Activated T-cell treated with anti-CD3 and anti-CD28 coated beads, Interleukin-2, amount 50 U/mL, for 48 hours (primary cell): ENCODE results near the gene HEXIM2.
"Not testable (repeated sequence)": the region's sequence is repeated elsewhere in the genome, so short reads cannot be mapped to it uniquely, and the experiment has no call there.

Experiments
- DNase-seq, 2 experiments: peaks; one replicate each; pipeline ENCODE4 v3.0.0-alpha.2; 2020

The HEXIM2 gene

DNA sequence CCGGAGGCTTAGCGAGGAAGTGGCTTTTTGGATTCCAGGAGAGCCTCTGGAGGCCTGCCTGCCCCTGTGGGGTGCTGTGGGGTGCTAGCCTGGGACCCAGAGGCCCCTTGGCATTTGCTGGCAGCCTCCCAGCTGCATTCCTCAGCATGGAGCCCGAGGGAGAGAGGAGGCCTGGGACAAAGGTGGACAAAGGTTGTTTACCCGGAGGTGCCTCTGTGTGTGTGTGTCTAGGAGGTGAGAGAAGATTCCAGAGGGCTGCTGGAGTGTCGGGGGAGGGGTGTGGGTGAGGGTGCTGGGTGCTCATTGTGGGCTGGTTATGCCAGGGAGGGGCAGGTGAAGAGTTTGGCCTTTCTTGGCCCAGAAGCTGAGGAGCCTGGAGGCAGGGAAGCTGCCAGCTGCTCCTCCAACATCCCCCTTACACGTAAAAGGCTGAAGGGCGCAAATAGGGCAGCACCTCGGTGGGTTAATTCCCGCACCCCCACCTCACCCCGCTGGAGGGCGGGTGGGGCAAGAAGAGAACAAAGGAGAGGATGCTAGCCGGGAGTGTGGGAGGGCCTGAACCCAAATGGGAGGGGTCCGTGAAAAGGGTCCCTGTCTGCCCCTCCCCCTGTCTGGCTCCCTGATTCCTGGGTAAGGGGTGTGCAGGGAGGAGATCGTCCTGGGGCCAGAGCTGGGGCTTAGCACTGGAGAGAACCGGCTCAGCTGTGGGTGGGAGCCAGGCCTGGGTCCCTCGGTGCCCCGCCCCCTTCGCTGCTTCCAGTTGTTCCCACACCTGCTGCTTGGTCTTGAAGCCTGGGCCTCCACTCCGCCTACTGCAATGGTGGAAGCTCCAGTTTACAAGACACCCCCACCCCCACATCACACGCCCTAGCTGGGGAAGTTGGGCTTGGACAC is 9.9 kb downstream of the HEXIM2 start:
- DNase-seq = no peak

DNA sequence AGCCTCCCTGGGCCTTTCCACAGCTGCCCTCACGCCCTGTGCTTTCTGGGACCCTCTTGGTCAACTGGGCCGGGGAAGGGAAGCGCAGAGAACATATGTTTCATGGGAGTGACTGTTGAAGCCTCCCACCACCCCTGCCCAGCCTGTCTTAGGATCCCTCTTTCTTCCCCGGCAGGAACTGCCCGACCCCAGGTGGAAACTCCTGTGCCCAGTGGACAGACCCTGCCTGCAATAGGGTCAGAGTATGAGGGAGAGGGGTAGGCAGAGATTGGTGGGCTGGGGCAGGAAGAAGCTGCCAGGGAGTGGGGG is 10.5 kb downstream of the HEXIM2 start:
- DNase-seq = no peak

DNA sequence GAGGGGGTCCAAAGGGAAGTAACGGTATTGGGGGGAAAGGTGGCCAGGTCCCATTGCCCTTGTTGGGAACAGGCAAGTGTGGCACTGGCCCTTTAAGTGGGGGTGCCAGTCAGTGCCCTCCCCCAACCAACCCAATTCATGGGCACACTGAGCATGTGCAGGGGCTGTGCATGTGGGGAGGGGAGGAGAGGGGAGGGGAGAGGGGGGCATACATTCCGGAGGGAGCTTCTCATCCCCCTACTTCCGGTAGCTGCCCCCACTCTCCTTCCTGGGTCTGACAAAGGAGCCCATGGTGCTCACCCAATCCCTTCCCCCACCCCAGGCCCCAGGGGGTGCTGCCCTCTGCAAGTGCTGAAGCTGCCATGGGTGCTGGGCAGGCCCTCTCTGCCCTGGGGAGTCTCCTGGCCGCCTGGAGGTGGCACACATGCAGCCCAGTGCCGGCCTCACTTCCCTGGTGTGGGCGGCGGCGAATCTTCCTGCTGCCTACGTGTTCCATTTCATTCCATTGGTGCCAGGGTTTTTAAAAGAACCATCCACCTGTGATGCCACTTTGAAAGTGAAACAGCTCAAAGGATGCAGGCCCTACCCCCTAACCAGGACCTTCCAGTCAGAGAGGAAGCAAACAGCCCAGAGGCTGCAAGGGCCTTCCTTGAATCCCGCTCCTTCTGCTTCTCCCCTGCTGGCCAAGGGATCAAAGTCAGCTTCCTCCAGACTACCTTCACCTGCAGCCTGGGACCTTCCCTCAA is 11.0 kb downstream of the HEXIM2 start:
- DNase-seq = peak; percentile 69 to 73

DNA sequence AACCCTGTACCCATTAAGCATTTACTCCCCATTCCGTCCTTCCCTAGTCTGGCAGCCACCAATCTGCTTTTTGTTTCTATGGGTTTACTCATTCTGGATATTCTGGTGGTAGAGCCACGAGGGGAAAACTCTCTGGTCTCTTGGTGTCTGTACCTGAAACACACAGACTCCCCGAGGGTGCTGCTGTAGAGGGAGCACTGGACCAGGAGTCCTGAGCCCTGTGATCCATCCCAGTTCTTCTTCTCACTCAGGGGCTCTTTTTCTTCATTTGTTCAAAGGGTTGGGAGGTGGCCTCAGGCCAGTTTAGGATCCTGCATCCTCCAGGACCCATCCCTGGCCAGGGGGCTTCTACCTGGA is 14.1 kb downstream of the HEXIM2 start:
- DNase-seq = no peak

DNA sequence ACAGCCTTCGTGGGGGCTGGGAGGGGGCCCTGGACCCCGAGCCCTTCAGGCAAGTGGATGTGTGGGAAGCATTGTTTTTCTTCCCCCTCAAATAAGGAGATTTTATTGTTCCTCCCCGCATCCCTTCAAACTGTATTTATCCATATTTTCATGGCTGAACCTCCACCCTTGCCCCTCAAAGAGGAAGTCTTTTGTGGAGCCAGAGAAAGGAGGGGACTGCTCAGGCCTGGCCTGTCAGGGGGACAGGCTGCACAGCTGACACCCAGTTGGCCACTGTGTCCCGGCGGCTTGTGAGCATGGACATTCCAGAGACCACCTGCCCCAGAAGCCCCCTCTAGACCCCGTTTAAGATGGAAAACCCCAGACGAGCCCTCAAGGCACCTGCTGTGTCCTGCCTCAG is 15.9 kb downstream of the HEXIM2 start:
- DNase-seq = no peak

DNA sequence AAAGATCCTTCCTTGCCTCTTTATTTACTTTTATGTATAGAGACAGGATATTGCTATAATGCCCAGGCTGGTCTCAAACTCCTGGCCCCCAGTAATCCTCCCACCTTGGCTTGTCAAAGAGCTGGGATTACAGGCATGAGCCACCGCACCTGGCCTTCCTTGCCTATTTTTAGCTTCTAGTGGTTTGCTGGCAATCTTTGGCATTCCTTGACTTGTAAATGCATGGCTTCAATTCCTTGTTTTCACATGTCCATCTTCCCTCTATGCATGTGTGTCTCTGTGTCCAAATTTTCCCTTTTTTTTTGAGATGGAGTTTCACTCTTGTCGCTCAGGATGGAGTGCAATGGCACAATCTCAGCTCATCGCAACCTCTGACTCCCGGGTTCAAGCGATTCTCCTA is 22.5 kb downstream of the HEXIM2 start:
- DNase-seq = no peak

DNA sequence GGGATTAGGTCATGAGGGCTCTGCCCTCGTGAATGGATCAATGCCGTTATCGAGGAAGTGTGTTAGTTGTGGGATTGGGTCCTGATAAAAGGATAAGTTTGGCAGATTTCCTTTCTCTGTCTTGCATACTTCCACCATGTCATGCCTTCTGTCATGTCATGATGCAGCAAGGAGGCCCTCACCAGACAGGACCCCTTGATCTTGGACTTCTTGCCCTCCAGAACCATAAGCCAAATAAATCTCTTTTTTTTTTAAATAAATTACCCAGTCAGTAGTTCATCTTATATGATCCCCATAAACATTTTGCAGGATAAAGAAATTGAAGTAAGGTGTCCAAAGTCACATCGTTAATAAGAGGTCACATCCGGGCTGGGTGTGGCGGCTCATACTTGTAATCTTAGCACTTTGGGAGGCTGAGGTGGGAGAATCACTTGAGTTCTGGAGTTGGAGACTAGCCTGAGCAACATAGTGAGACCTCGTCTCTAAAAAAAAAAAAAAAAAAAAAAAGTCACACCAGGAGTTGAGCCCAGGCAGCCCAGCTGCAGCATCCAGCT is 25.2 kb downstream of the HEXIM2 start:
- DNase-seq = no peak

DNA sequence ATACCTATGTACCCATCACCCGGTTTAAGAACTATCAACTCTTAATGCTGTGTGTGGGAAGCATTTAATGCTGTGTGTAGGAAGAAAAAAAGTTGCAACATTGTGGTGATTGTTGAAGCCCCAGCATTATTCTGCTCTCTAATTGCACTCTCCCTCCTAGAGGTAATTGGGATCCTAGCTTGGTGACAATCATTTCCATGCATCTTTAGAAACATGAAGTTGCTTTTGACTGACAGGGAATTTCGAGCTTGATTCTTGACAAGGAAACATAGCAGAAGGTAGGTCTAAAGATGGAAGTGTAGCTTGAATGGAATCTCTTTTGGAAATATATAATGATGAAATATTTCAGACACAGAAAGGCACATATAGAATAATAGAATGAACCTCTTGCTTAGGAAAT is 27.3 kb downstream of the HEXIM2 start:
- no peak for DNase-seq

DNA sequence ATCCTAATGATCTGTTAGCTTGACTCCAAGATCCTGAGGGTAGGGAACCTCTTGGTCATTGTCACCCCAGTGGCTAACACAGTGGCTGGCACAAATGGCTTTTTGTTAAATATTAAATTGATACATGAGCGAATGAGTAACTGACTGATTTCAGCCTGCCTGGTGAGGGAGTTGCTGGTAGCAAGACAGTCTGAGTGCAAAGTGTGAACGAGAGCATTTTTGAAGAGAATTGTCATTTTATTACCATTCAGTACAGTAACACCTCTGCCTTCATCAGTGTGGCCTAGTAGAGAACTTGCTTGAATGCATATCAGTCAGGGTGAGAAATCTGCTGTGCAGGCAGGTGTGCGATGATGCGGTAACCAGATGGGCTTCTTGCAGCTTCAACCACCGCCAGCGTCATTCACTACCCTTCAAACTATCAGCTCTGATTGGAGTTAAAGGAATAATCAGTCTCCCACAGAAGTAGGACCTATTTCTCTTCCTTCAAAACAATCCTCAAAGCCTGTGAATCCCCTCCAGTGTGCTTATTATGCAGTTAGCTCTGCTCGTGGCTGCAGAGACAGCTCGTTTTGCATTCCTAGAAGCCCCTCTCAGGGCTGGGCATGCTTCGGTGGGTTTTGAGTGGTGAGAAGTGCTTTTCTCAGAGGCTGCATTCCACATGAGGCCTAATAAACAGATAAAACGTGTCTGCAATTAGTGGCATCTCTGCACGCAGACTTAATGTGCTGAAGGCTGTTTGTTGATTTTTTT is 29.0 kb downstream of the HEXIM2 start:
- DNase-seq = no peak

DNA sequence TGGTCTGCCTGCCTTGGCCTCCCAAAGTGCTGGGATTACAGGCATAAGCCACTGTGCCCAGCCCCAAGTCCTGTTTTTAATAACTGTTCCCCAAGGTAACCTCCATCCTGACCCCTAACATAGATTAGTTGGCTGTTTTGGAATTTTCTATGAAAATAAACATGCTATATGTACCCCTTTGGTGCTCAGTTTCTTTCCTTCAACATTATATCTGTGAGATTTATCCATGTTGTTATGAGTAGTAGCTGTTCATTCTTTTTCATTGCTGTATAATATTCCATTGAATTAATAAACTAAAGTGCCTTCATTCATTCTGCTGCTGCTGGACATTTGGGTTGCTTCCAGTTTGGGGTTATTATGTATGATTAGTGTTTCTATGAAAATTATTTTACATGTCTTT is 33.7 kb downstream of the HEXIM2 start:
- no peak for DNase-seq

DNA sequence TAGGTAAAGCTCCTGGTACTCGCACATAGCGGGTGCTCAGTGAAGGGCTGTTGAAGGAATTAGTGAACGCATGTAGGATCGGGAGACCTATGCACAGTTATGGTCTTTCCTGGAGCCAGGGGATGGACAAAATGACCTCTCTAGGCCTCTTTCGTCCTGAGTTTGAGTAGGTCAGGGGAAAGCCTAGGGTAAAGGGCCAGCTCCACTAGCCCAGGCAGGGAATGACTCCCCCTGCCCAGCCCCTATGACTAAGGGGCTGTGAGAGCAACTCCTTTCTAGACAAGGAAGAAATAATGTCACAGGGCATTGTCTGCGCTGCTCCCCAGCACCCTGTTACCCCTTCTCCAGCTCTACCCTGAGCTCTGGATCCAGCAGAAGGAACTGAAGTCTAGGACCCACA is 35.4 kb downstream of the HEXIM2 start:
- DNase-seq = no peak

DNA sequence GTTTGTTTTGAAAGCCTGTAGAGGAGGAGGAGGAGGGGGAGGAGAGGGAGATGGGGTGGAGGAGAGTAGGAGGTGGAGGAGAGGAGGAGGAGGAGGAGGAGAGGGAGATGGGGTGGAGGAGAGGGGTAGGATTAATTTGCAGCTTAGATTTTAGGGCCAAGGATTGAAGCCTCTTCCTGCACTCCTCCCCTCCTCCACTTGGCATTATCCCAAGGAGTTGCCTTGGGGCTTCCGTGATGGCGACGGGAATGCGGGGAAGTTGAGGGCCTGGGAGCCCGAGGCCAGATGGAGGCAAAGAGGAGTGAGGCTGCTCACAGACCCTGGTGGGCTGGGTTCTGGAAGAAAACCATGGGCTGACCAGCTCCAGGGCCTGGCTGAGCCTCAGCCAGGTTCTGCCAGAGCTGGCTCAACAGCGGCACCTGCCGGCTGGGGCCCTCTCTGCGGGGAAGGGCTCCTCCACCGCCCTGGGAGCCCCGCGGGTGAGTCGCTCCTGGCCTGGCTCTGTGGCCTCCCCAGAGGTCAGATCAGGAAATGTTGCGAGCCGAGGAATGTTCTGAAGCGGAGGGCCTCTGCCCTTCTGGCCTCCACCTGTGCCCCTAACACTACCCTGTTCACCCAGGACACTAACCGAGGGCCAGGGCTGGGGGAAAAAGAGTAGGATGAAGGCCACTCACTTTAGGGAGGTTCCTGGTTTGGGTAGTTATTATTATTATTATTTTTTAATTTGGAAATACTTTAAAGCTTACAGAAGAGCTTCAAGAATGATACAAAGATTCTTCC is 36.1 kb downstream of the HEXIM2 start:
- peak; percentile 95 to 98 for DNase-seq

DNA sequence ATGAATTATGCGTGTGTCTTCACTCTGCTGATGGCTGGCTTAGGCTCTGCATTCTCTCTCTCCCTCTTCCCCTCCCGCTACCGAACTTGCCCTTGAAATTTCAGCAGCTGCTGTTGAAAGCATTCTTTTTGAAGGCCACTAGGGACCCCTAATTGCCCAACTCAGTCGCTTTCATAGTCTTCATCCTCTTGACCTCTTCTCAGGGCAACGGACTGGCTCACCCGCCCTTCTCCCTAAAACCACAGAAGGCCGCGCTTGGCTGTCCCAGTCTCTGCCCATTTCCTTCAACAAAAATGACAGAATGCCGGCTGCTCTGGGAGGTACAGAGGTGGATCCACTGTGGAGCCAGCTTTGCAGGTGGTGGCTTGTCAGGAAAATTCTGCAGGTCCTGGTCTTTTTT is 39.0 kb downstream of the HEXIM2 start:
- no peak for DNase-seq

DNA sequence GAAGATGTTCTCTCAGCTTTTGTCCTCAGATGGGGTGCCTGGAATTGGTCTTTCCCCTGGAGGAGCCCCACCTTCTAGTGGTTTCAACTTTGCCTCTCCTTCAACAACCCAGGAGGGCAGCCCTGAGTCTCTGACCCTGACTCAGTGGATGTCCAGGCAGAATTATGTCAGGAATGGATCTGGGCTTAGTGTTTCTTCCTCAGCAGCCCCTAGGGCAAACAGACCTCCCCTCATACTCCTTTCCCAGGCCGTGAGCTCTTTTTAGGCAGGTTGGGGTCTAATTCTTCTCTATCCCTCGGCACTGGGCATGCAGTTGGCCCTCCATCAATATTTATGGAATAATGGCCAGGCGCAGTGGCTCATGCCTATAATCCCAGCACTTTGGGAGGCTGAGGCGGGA is 39.8 kb downstream of the HEXIM2 start:
- no peak for DNase-seq

DNA sequence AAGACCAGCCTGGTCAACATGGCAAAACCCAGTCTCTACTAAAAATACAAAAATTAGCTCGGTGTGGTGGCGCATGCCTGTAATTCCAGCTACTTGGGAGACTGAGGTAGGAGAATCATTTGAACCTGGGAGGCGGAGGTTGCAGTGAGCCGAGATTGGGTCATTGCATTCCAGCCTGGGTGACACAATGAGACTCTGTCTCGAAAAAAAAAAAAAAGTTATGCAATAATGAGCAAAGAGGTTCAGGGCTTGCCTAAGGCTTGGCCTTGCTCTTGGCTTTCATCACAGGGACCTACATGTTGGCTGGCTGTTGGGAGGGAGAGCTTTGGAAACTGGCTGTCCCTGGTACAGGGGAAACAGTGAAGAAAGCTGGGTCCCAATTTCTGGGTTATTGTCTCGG is 40.2 kb downstream of the HEXIM2 start:
- not testable (repeated sequence) for DNase-seq

DNA sequence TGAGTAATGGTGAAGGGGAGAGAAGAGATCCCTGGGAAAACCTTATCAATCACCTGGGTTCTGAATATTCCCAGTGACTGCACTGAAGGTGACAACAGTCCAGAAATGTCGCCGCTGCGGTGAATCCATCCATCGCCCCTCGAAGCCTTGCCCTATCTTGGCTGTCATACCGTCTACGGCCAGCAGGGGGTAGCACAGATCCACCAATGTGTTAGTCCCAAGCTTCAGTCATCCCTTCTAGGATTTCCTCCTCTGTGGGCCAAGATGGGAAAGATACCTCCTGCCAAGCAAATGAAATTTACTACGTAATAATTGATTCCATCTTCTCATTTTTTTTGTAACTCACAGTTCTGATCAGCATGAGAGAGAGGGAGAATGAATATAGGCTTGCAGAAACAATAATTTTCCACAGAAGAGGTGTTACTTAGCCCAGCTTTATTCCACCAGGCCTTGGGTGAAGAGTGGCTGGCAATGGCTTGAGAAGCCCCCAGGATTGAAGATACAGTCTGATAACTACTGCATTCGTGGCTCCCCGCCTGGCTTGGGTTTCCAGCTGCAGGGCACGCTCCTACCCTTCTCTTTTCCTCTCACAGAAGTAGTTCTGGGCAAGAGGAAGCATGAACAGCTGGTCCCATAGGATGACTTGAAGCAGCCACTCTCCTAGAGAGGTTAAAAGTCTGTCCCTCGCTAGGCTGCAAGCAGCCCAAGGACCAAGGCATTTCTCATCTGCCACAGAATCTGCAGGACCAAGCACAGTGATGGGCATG is 57.4 kb downstream of the HEXIM2 start:
- DNase-seq = peak; percentile 93 to 98
